Measurements from ENCODE around the gene SETD3. TPM values are rescaled to one million over a fixed set of nuclear protein-coding genes. Genes with fewer than 3 reads are reported as not detected.

The SETD3 gene
- polyA plus RNA-seq, 3 donors = 19.8 to 45.5 (median 37.8) TPM

DNA sequence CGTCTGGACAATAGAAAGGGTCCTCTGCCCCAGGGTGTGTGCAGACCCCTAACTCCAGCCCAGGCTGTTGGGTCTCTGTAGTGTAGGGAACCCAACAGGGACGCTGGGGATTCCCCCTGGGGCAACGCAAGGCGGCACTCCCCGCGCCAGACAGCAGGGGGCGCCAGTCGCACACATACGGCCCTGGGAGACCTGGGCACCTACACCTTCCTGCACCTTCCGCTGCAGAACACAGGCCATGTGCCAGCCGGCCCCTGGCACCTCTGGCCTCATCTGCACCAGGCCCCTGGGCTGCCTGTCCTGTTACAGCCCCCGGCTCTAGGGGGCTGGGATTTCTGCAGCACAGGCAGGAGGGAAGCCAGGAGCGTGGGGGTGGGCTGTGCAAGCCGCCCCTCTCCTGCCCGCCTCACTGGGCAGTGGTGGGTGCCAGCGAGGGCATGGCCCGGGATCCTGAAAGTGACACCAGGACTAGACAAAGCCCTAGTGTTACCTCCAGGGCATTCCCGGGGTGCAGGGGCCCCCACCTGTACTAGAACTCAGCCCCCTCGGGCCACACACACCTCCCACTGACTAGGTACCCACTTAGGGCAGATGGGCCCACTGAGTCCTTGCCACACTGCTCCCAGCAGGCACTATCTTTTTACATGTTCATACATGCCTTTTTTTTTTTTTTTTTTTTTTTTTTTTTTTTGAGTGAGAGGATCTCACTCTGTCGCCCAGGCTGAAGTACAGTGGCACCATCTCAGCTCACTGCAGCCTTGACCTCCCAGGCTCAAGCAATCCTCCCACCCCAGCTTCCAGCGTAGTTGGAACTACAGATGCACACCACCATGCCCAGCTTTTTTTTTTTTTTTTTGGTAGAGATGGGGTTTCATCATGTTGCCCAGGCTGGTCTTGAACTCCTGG lies 38.0 kb upstream of the SETD3 start:
- WGBS, 3 donors = 34 to 40% (median 37%) methylated on average over 21 of the region's 21 CpGs

GRCh38 chr14:99517643-99518381 lies 37.2 kb upstream of the SETD3 start:
- 56 to 61% (median 61%) methylated on average over 16 of the region's 16 CpGs for WGBS, 3 donors
- H3K27ac ChIP-seq (ENCODE audit: low read depth, low read length) = no peak overlapping the region

More for the DNA sequence above, 38.0 kb upstream of the SETD3 start:
- no peak overlapping the region for H3K27ac ChIP-seq (ENCODE audit: low read depth, low read length)

GRCh38 chr14:99516871-99517642 lies 36.4 kb upstream of the SETD3 start:
- 70 to 84% (median 81%) methylated on average over 14 of the region's 14 CpGs for WGBS, 3 donors
- H3K27ac ChIP-seq (ENCODE audit: low read depth, low read length) = no peak overlapping the region

DNA sequence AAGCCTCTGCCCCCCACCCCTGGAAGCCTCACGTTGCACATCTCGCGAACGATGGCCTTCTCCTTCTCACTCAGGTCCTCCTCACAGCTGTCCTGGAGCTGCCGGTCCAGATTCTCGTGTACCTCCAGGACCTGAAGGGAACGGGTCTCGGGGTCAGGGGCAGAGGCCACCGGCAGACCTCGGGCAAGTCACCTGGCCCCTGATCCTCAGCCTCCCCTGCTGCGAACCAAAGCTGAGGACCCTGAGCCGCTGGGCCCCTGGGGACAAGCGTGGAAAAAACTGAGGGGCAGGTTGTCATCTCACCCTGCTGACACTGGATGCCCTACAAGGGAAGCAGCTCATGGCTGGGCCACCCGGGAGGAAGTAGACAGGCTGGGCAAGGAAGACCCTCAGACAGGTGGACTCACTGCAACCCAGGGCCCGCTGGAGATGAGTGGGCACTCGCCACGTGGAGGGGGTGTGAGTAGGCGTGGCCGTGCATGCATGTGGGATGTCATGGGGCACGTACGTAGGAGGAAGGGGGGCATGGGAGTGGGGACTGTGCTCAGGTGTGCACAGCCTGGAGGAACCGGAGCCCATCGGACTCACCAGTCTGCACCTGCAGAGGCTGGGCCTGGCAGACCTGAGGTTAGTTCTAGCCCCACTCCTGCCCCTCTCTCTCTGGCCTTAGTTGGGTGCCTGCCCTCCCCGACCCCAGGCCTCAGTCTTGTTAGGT lies 35.7 kb upstream of the SETD3 start:
- 76 to 86% (median 83%) methylated on average over 24 of the region's 24 CpGs for WGBS, 3 donors
- no peak overlapping the region for H3K27ac ChIP-seq (ENCODE audit: low read depth, low read length)

GRCh38 chr14:99515301-99516155 lies 34.9 kb upstream of the SETD3 start:
- no peak overlapping the region for H3K27ac ChIP-seq (ENCODE audit: low read depth, low read length)
- WGBS, 3 donors = 80 to 90% (median 89%) methylated on average over 27 of the region's 27 CpGs

DNA sequence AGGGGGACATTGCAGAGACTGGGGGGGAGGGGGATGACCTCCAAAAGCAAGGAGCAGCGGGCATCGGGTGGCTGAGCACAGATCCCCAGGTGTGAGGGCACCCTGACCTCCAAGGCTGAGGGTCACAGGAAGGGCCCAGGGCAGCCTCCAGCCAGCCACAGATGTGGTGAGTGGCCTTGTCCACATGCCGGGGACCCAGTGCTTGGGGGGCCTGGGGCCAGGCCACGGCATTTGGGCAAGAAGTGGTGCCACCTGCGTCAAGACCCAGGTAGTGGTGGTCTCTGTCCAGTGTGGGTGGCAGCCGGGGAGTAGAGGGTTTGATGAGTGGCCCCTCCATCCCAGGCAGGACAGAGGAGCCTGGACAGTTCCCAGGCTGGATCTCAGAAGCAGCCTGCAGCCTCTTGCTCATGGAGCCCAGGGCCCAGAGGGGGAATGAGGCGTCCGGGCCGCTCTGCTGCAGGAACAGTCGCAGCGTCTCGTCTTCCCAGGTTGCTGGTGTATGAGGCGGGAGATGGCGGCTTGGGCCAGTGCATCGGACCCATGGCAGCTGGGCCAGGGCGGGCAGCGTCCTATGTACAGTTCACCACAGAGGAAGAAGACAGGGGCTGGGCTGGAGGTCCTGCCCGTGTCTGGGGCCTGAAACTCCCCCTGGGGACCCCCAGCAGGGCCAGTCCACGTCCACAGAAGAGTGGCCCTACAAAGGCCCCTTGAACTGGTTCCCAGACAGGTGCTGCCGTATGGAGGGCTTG lies 34.1 kb upstream of the SETD3 start:
- 91 to 93% (median 92%) methylated on average over 20 of the region's 20 CpGs for WGBS, 3 donors
- no peak overlapping the region for H3K27ac ChIP-seq (ENCODE audit: low read depth, low read length)

- H3K27ac ChIP-seq (ENCODE audit: low read depth, low read length) = no peak overlapping the region
- 75 to 85% (median 81%) methylated on average over 13 of the region's 13 CpGs for WGBS, 3 donors
These were observed 33.4 kb upstream of the SETD3 start for GRCh38 chr14:99513946-99514551.

- H3K27ac ChIP-seq (ENCODE audit: low read depth, low read length) = no peak overlapping the region
- 90 to 92% (median 91%) methylated on average over 15 of the region's 15 CpGs for WGBS, 3 donors
These were observed 32.6 kb upstream of the SETD3 start for GRCh38 chr14:99513183-99513694.

DNA sequence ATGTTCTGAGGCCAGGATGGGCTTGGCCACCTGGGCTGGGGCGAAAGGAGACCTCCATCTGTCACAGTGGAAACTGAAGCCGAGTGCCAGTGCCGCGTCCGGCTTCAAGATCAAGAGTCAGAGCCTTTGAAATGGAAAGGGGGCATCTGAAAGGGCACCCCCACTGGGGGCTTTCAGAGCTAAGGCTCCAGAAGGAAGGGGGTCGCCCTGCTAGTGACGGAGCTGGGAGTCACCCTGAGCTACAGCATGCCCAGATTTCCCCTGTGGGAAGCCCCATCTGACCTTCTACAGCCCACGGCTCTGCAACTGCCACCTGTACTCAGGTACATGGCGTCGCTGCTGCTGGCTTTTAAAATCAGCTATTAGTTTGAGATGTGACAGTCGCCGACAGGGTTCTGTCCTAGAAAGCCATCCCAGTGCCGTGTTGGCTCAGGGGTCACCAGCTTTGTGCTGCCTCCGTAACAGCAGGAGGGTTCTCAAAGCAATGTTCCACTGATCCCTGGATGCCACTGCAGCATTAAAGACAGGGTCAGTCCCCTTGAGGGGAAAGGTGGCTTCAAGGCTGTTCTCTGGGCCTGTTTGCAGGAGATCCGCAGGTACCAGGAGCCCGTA lies 32.0 kb upstream of the SETD3 start:
- 90 to 94% (median 93%) methylated on average over 16 of the region's 16 CpGs for WGBS, 3 donors
- H3K27ac ChIP-seq (ENCODE audit: low read depth, low read length) = no peak overlapping the region

GRCh38 chr14:99512110-99512449 lies 31.4 kb upstream of the SETD3 start:
- 49 to 76% (median 72%) methylated on average over 10 of the region's 10 CpGs for WGBS, 3 donors
- no peak overlapping the region for H3K27ac ChIP-seq (ENCODE audit: low read depth, low read length)

DNA sequence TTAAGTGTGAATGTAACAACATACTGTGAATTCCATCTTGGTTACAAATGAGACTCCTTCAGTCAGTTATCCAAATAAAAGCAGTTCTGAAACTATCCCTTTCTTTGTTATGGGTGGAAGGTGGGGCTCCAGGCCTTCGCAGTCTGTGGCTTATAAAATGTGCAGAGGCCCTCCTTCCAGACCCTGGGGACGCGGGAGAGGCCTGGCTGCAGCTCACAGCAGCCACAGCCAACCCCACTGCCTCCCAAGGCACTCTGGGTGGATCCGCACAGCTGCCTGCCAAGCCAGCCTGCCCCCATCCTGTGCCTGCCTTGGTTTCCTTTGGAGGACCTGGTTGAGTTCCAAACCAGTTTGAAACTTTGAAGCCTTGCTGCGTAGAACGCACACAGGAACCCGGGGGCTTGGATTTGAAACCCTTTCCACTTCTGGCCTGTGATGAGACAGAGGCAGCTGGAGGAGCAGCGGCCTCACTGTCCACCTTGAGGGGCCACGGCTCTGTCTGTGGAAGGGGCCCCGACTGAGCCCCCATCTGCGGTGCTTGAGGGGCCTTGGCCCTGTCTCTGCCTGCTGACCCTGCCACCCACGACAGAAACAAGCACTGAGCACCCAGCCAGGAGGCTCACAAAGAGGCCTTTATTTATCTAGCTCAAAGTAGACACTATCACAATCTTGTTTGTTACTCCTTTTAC lies 30.9 kb upstream of the SETD3 start:
- H3K27ac ChIP-seq (ENCODE audit: low read depth, low read length) = no peak overlapping the region
- WGBS, 3 donors = 57 to 70% (median 65%) methylated on average over 12 of the region's 12 CpGs

- no peak overlapping the region for H3K27ac ChIP-seq (ENCODE audit: low read depth, low read length)
- WGBS, 3 donors = 64 to 75% (median 72%) methylated on average over 15 of the region's 15 CpGs
These were observed 30.0 kb upstream of the SETD3 start for GRCh38 chr14:99510556-99511139.

- 90 to 93% (median 91%) methylated on average over 25 to 27 of the region's 27 CpGs for WGBS, 3 donors
- no peak overlapping the region for H3K27ac ChIP-seq (ENCODE audit: low read depth, low read length)
These were observed 29.4 kb upstream of the SETD3 start for GRCh38 chr14:99509871-99510555.

DNA sequence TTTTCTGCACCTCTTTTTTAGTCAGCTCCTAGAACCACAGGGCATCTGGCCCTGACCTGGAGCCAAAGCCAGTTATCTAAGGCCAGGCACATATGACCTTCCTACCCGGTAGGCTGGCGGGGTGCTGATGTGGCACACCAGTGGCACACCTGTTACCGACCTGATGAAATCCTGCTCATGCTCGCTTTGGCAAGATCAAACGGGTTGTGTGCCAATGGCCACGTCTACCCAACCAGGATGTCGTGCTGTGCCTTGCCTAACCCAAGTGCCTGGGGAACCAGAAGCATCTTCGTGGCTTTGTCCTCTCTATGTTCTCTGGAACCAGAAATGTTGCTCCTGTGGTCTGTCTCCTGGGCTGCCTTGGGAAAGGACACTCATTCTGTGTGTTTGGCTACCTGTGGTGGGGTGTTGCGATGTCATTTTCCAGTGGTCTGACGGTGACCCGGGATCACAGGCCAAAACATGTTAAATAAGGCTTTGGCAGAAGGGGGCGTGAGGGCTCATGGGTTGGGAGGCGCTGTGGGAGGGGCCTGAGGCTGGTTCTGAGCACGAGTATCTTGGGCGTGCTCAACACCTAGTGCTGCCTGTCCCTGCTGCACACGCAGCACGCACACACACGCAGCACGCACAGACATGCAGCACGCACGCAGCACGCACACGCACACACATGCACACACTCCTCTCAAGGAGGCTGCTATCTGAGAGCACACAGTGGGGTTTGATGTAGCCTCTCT lies 28.4 kb upstream of the SETD3 start:
- no peak overlapping the region for H3K27ac ChIP-seq (ENCODE audit: low read depth, low read length)
- 72 to 86% (median 85%) methylated on average over 23 of the region's 23 CpGs for WGBS, 3 donors

Measured in adipose tissue (tissue), 3 donors.